ENCODE results near the gene DKKL1.

- TF ChIP-seq CTCF (conservative IDR thresholded peaks at IDR 0.05; ENCODE audit: low read length) (no peak), EZH2phosphoT487 (IDR thresholded peaks at IDR 0.05; ENCODE audit: borderline replicate concordance, low read depth, low read length) (no peak)
These were observed 15.1 kb upstream of the DKKL1 start for GRCh38 chr19:49348305-49349189.
